ENCODE results near the gene ATP1A1. TPM values are rescaled to one million over a fixed set of nuclear protein-coding genes. Genes with fewer than 3 reads are reported as not detected.

The ATP1A1 gene
- total RNA-seq, 1 donor from 2014 or later: 196 TPM

GRCh38 chr1:116333171-116334014 lies 39.7 kb upstream of the ATP1A1 start:
- intact Hi-C loops (cut with micrococcal nuclease): no loop called here
- H3K36me3 Mint-ChIP-seq (ENCODE audit: low read depth): no peaks in the 10 kb centered on the region

GRCh38 chr1:116334015-116334547 lies 39.0 kb upstream of the ATP1A1 start:
- Mint-ChIP-seq H3K9me3 (no peaks in the 10 kb centered on the region), H3K27me3 (ENCODE audit: low read depth) (peaks cover 6% of the 10 kb centered on the region), H3K4me3 (ENCODE audit: low read depth) (no peak overlapping the region), H3K27ac (no peak overlapping the region), H3K4me1 (ENCODE audit: low read depth) (no peaks in the 10 kb centered on the region), H3K36me3 (ENCODE audit: low read depth) (no peaks in the 10 kb centered on the region)
- DNase-seq (ENCODE audit: low spot score): no peak
- intact Hi-C loops (cut with micrococcal nuclease): no loop called here

More at GRCh38 chr1:116333171-116334014, 39.7 kb upstream of the ATP1A1 start:
- H3K4me1 Mint-ChIP-seq (ENCODE audit: low read depth): no peaks in the 10 kb centered on the region
- no peak overlapping the region for H3K27ac Mint-ChIP-seq
- peaks cover 6% of the 10 kb centered on the region for H3K27me3 Mint-ChIP-seq (ENCODE audit: low read depth)
- no peak overlapping the region for H3K4me3 Mint-ChIP-seq (ENCODE audit: low read depth)
- H3K9me3 Mint-ChIP-seq: no peaks in the 10 kb centered on the region
- no peak for DNase-seq (ENCODE audit: low spot score)

GRCh38 chr1:116334868-116335635 lies 38.0 kb upstream of the ATP1A1 start:
- intact Hi-C loops (cut with micrococcal nuclease): no loop called here
- H3K27ac Mint-ChIP-seq: no peak overlapping the region
- DNase-seq (ENCODE audit: low spot score): no peak

GRCh38 chr1:116335850-116336624 lies 37.0 kb upstream of the ATP1A1 start:
- Mint-ChIP-seq H3K9me3 (no peaks in the 10 kb centered on the region), H3K36me3 (ENCODE audit: low read depth) (no peaks in the 10 kb centered on the region), H3K27ac (no peak overlapping the region), H3K4me3 (ENCODE audit: low read depth) (no peak overlapping the region), H3K4me1 (ENCODE audit: low read depth) (no peaks in the 10 kb centered on the region), H3K27me3 (ENCODE audit: low read depth) (peaks cover 6% of the 10 kb centered on the region)
- DNase-seq (ENCODE audit: low spot score): no peak
- intact Hi-C loops (cut with micrococcal nuclease): no loop called here

More at GRCh38 chr1:116334868-116335635, 38.0 kb upstream of the ATP1A1 start:
- H3K36me3 Mint-ChIP-seq (ENCODE audit: low read depth): no peaks in the 10 kb centered on the region
- peaks cover 6% of the 10 kb centered on the region for H3K27me3 Mint-ChIP-seq (ENCODE audit: low read depth)
- no peaks in the 10 kb centered on the region for H3K4me1 Mint-ChIP-seq (ENCODE audit: low read depth)
- no peaks in the 10 kb centered on the region for H3K9me3 Mint-ChIP-seq
- no peak overlapping the region for H3K4me3 Mint-ChIP-seq (ENCODE audit: low read depth)

- DNase-seq (ENCODE audit: low spot score): no peak
- Mint-ChIP-seq H3K27me3 (ENCODE audit: low read depth) (peaks cover 6% of the 10 kb centered on the region), H3K4me1 (ENCODE audit: low read depth) (no peaks in the 10 kb centered on the region), H3K36me3 (ENCODE audit: low read depth) (no peaks in the 10 kb centered on the region), H3K9me3 (no peaks in the 10 kb centered on the region), H3K27ac (no peak overlapping the region), H3K4me3 (ENCODE audit: low read depth) (no peak overlapping the region)
- intact Hi-C loops (cut with micrococcal nuclease): no loop called here
Measured at GRCh38 chr1:116337398-116337797, 35.6 kb upstream of the ATP1A1 start.

- Mint-ChIP-seq H3K27me3 (ENCODE audit: low read depth) (peaks cover 5% of the 10 kb centered on the region), H3K9me3 (no peaks in the 10 kb centered on the region), H3K4me1 (ENCODE audit: low read depth) (no peaks in the 10 kb centered on the region), H3K4me3 (ENCODE audit: low read depth) (no peak overlapping the region), H3K36me3 (ENCODE audit: low read depth) (no peaks in the 10 kb centered on the region), H3K27ac (no peak overlapping the region)
- intact Hi-C loops (cut with micrococcal nuclease): no loop called here
- DNase-seq (ENCODE audit: low spot score): no peak
Measured at GRCh38 chr1:116338400-116338799, 34.6 kb upstream of the ATP1A1 start.

- H3K9me3 Mint-ChIP-seq: no peaks in the 10 kb centered on the region
- no peak for DNase-seq (ENCODE audit: low spot score)
- no peak overlapping the region for H3K4me3 Mint-ChIP-seq (ENCODE audit: low read depth)
- no peaks in the 10 kb centered on the region for H3K4me1 Mint-ChIP-seq (ENCODE audit: low read depth)
- H3K27ac Mint-ChIP-seq: no peak overlapping the region
- peaks cover 5% of the 10 kb centered on the region for H3K27me3 Mint-ChIP-seq (ENCODE audit: low read depth)
- no peaks in the 10 kb centered on the region for H3K36me3 Mint-ChIP-seq (ENCODE audit: low read depth)
- intact Hi-C loops (cut with micrococcal nuclease): no loop called here
Measured at GRCh38 chr1:116340506-116341231, 32.4 kb upstream of the ATP1A1 start.

GRCh38 chr1:116343019-116343418 lies 30.0 kb upstream of the ATP1A1 start:
- intact Hi-C loops (cut with micrococcal nuclease): no loop called here
- H3K4me3 Mint-ChIP-seq (ENCODE audit: low read depth): no peak overlapping the region

GRCh38 chr1:116345011-116345410 lies 28.0 kb upstream of the ATP1A1 start:
- Mint-ChIP-seq H3K27ac (no peak overlapping the region), H3K36me3 (ENCODE audit: low read depth) (no peaks in the 10 kb centered on the region), H3K9me3 (no peaks in the 10 kb centered on the region), H3K27me3 (ENCODE audit: low read depth) (peaks cover 2% of the 10 kb centered on the region), H3K4me1 (ENCODE audit: low read depth) (no peaks in the 10 kb centered on the region), H3K4me3 (ENCODE audit: low read depth) (no peak overlapping the region)
- no peak for DNase-seq (ENCODE audit: low spot score)
- intact Hi-C loops (cut with micrococcal nuclease): no loop called here

More at GRCh38 chr1:116343019-116343418, 30.0 kb upstream of the ATP1A1 start:
- no peak overlapping the region for H3K27ac Mint-ChIP-seq
- no peaks in the 10 kb centered on the region for H3K27me3 Mint-ChIP-seq (ENCODE audit: low read depth)
- H3K36me3 Mint-ChIP-seq (ENCODE audit: low read depth): no peaks in the 10 kb centered on the region
- DNase-seq (ENCODE audit: low spot score): no peak
- no peaks in the 10 kb centered on the region for H3K4me1 Mint-ChIP-seq (ENCODE audit: low read depth)
- no peaks in the 10 kb centered on the region for H3K9me3 Mint-ChIP-seq

- intact Hi-C loops (cut with micrococcal nuclease): no loop called here
Measured at GRCh38 chr1:116345843-116346242, 27.2 kb upstream of the ATP1A1 start.

GRCh38 chr1:116346943-116347673 lies 25.9 kb upstream of the ATP1A1 start:
- no peak overlapping the region for H3K4me3 Mint-ChIP-seq (ENCODE audit: low read depth)
- H3K4me1 Mint-ChIP-seq (ENCODE audit: low read depth): peaks cover 1% of the 10 kb centered on the region
- H3K9me3 Mint-ChIP-seq: no peaks in the 10 kb centered on the region
- no peaks in the 10 kb centered on the region for H3K36me3 Mint-ChIP-seq (ENCODE audit: low read depth)
- intact Hi-C loops (cut with micrococcal nuclease): no loop called here
- no peak overlapping the region for H3K27ac Mint-ChIP-seq
- DNase-seq (ENCODE audit: low spot score): no peak
- peaks cover 2% of the 10 kb centered on the region for H3K27me3 Mint-ChIP-seq (ENCODE audit: low read depth)

More at GRCh38 chr1:116345843-116346242, 27.2 kb upstream of the ATP1A1 start:
- Mint-ChIP-seq H3K27me3 (ENCODE audit: low read depth) (peaks cover 2% of the 10 kb centered on the region), H3K4me1 (ENCODE audit: low read depth) (no peaks in the 10 kb centered on the region), H3K4me3 (ENCODE audit: low read depth) (no peak overlapping the region), H3K36me3 (ENCODE audit: low read depth) (no peaks in the 10 kb centered on the region), H3K9me3 (no peaks in the 10 kb centered on the region), H3K27ac (no peak overlapping the region)
- no peak for DNase-seq (ENCODE audit: low spot score)
